H1 (cell line): ENCODE data around the gene CDYL2. TPM values are rescaled to one million over a fixed set of nuclear protein-coding genes. Genes with fewer than 3 reads are reported as not detected.

Experiments used
- CTCF ChIA-PET: fragments of 300-600 bp; sonication (Branson Sonifier 250); formaldehyde crosslinking; loops from one replicate; lab custom pipeline; 2021; ENCODE audit not compliant: partially characterized antibody; lab: Charles Lee
- POLR2A ChIA-PET: fragments of 300-600 bp; sonication (Branson Sonifier 250); formaldehyde crosslinking; loops from one replicate; lab custom pipeline; 2021; ENCODE audit warnings: inconsistent platforms; ENCODE audit not compliant: partially characterized antibody; lab: Charles Lee
- DNase-seq, 2 experiments: peaks; one replicate each; pipeline versions ENCODE4 v3.0.0 to v3.0.0-alpha.2; 2010 to 2022; ENCODE audit warnings: low spot score in 2 of 2, low read depth in 1 of 2, mixed read lengths in 1 of 2
- FAIRE-seq: peaks from 2 replicates; lab custom pipeline; 2011; peaks lifted over from hg19 to GRCh38; lab: Jason Lieb, UNC
- H2AFZ ChIP-seq: 2 replicates; pipeline ENCODE4 v1.8.1; 2012; ENCODE audit warnings: low read length, inconsistent platforms
- H2AK5ac ChIP-seq: 2 replicates; pipeline ENCODE4 v1.6.1; 2013; ENCODE audit warnings: low read depth, low read length
- H2BK120ac ChIP-seq: replicated peaks from 2 replicates; pipeline ENCODE3; 2013; ENCODE audit warnings: low read depth, low read length, inconsistent platforms
- H2BK12ac ChIP-seq: 2 replicates; pipeline ENCODE4 v1.6.1; 2013; ENCODE audit warnings: low read depth, low read length
- H2BK15ac ChIP-seq: 2 replicates; pipeline ENCODE4 v1.6.1; 2013; ENCODE audit warnings: low read length
- H2BK20ac ChIP-seq: 2 replicates; pipeline ENCODE4 v1.6.1; 2013; ENCODE audit warnings: low read length
- H2BK5ac ChIP-seq: 2 replicates; pipeline ENCODE4 v1.6.1; 2013; ENCODE audit warnings: low read depth, low read length
- H3K14ac ChIP-seq: 2 replicates; pipeline ENCODE4 v1.6.1; 2013; ENCODE audit warnings: inconsistent platforms; ENCODE audit not compliant: insufficient read length
- H3K18ac ChIP-seq: 2 replicates; pipeline ENCODE4 v1.6.1; 2013; ENCODE audit warnings: low read length; ENCODE audit errors: extremely low read depth
- H3K23ac ChIP-seq: 2 replicates; pipeline ENCODE4 v1.6.1; 2013; ENCODE audit warnings: inconsistent platforms; ENCODE audit not compliant: insufficient read length
- H3K23me2 ChIP-seq: 2 replicates; pipeline ENCODE4 v1.6.1; 2013; ENCODE audit warnings: low read depth, low read length
- H3K27ac ChIP-seq: 2 replicates; pipeline ENCODE4 v1.6.1; 2011; ENCODE audit warnings: low read depth, low read length, inconsistent platforms
- H3K27me3 ChIP-seq, 4 experiments: replicated peaks in 1 of 4; 1 replicate in 1 of 4; 2 replicates in 3 of 4; pipeline versions ENCODE4 v1.6.1 to v1.8.1; 2011 to 2013; ENCODE audit warnings: low read length in 3 of 4, mild to moderate bottlenecking in 3 of 4, inconsistent platforms in 2 of 4, mixed read lengths in 2 of 4, moderate library complexity in 1 of 4; ENCODE audit not compliant: control insufficient read depth in 3 of 4, insufficient read depth in 3 of 4; ENCODE audit errors: extremely low read depth in 1 of 4
- H3K36me3 ChIP-seq, 4 experiments: 2 replicates each; pipeline versions ENCODE4 v1.6.1 to v1.8.1; 2011 to 2013; ENCODE audit warnings: mild to moderate bottlenecking in 4 of 4, low read length in 3 of 4, moderate library complexity in 2 of 4, control low read depth in 1 of 4, inconsistent platforms in 1 of 4; ENCODE audit not compliant: insufficient read depth in 4 of 4, control insufficient read depth in 2 of 4
- H3K4ac ChIP-seq: replicated peaks from 2 replicates; pipeline ENCODE3; 2013; ENCODE audit warnings: low read length, low read depth, mixed read lengths, inconsistent platforms; ENCODE audit not compliant: insufficient read length
- H3K4me1 ChIP-seq, 4 experiments: replicated peaks in 1 of 4; 1 replicate in 1 of 4; 2 replicates in 3 of 4; pipeline versions ENCODE4 v1.6.1 to v1.8.1; 2011 to 2013; ENCODE audit warnings: low read length in 3 of 4, inconsistent platforms in 2 of 4, mixed read lengths in 1 of 4; ENCODE audit not compliant: insufficient read depth in 4 of 4, control insufficient read depth in 3 of 4
- H3K4me2 ChIP-seq, 2 experiments: 2 replicates each; pipeline versions ENCODE4 v1.6.1 to v1.8.1; 2011 to 2013; ENCODE audit warnings: low read depth in 2 of 2, low read length in 2 of 2, control low read depth in 1 of 2, inconsistent platforms in 1 of 2, mild to moderate bottlenecking in 1 of 2; ENCODE audit not compliant: insufficient read depth in 1 of 2
- H3K4me3 ChIP-seq, 4 experiments: fragments of 200-600, 300-600 bp in 1 of 4; sonication (generic), shearing (Covaris generic), sonication (Bioruptor Twin) in 1 of 4; 2 replicates each; pipeline versions ENCODE4 v1.5.1 to v1.8.1; 2011 to 2016; ENCODE audit warnings: low read length in 4 of 4, low read depth in 3 of 4, control low read depth in 2 of 4, inconsistent platforms in 2 of 4, mild to moderate bottlenecking in 2 of 4, mixed read lengths in 1 of 4, moderate library complexity in 1 of 4; ENCODE audit not compliant: insufficient read depth in 2 of 4; ENCODE audit errors: extremely low read depth in 1 of 4
- H3K56ac ChIP-seq: replicated peaks from 2 replicates; pipeline ENCODE3; 2013; ENCODE audit warnings: low read depth, mild to moderate bottlenecking, mixed read lengths, low read length, inconsistent platforms; ENCODE audit not compliant: insufficient read length
- H3K79me1 ChIP-seq: 2 replicates; pipeline ENCODE4 v1.6.1; 2013; ENCODE audit warnings: low read depth, low read length, control low read depth
- H3K79me2 ChIP-seq, 2 experiments: 2 replicates each; pipeline versions ENCODE4 v1.6.1 to v1.8.1; 2012 to 2013; ENCODE audit warnings: low read length in 2 of 2, mild to moderate bottlenecking in 2 of 2, inconsistent platforms in 1 of 2; ENCODE audit not compliant: insufficient read depth in 2 of 2, control insufficient read depth in 1 of 2
- H3K9ac ChIP-seq, 4 experiments: replicated peaks in 1 of 4; 1 replicate in 1 of 4; 2 replicates in 3 of 4; pipeline versions ENCODE4 v1.6.1 to v1.8.1; 2011 to 2013; ENCODE audit warnings: low read depth in 3 of 4, low read length in 3 of 4, control low read depth in 2 of 4, mild to moderate bottlenecking in 2 of 4, moderate library complexity in 2 of 4, inconsistent platforms in 1 of 4; ENCODE audit errors: extremely low read depth in 1 of 4
- H3K9me3 ChIP-seq, 2 experiments: 2 replicates each; pipeline versions ENCODE4 v1.6.1 to v1.8.1; 2012 to 2013; ENCODE audit warnings: mild to moderate bottlenecking in 2 of 2, moderate library complexity in 2 of 2, control low read depth in 1 of 2, inconsistent platforms in 1 of 2, low read depth in 1 of 2, low read length in 1 of 2, mixed read lengths in 1 of 2; ENCODE audit not compliant: insufficient read depth in 2 of 2
- H4K20me1 ChIP-seq, 2 experiments: replicated peaks in 1 of 2; 2 replicates each; pipeline versions ENCODE3 to v1.8.1; 2011 to 2013; ENCODE audit warnings: inconsistent platforms in 2 of 2, low read length in 2 of 2, mild to moderate bottlenecking in 1 of 2; ENCODE audit not compliant: insufficient read depth in 2 of 2, control insufficient read depth in 1 of 2
- H4K5ac ChIP-seq: 2 replicates; pipeline ENCODE4 v1.6.1; 2013; ENCODE audit warnings: low read length, low read depth, mixed read lengths, inconsistent platforms; ENCODE audit not compliant: insufficient read length
- H4K8ac ChIP-seq: 2 replicates; pipeline ENCODE4 v1.8.0; 2013; ENCODE audit warnings: mild to moderate bottlenecking, moderate library complexity, low read length, inconsistent platforms; ENCODE audit not compliant: insufficient read depth; ENCODE audit errors: extremely low read depth
- H4K91ac ChIP-seq: replicated peaks from 2 replicates; pipeline ENCODE3; 2013; ENCODE audit warnings: low read length, mixed read lengths, inconsistent platforms; ENCODE audit not compliant: insufficient read length
- ASH2L ChIP-seq: fragments of 200-600, 300-600 bp; sonication (generic); IDR thresholded peaks from one replicate; pipeline ENCODE4 v1.7.1; 2017; ENCODE audit warnings: low read length
- BACH1 ChIP-seq: IDR thresholded peaks from 2 replicates; pipeline ENCODE4 v1.6.1; 2012; ENCODE audit warnings: low read length, improper control_type of control experiment
- E2F6 ChIP-seq: IDR thresholded peaks from 2 replicates; pipeline ENCODE4 v1.6.1; 2012; ENCODE audit warnings: inconsistent platforms
- HDAC2 ChIP-seq, 2 experiments: fragments of 300-600 bp in 1 of 2; sonication (generic) in 1 of 2; IDR thresholded peaks; 2 replicates each; pipeline ENCODE4 v1.6.1; 2011 to 2012; ENCODE audit warnings: low read depth in 2 of 2, low read length in 2 of 2, mild to moderate bottlenecking in 2 of 2, moderate library complexity in 2 of 2, borderline replicate concordance in 1 of 2, inconsistent platforms in 1 of 2
- JUND ChIP-seq: IDR thresholded peaks from 2 replicates; pipeline ENCODE4 v1.6.1; 2011; ENCODE audit warnings: mild to moderate bottlenecking, improper control_type of control experiment, low read length
- KDM4A ChIP-seq: IDR thresholded peaks from one replicate; pipeline ENCODE4 v1.7.1; 2012; ENCODE audit warnings: low read depth, mild to moderate bottlenecking, moderate library complexity, low read length, inconsistent platforms; ENCODE audit not compliant: severe bottlenecking
- NRF1 ChIP-seq: IDR thresholded peaks from 2 replicates; pipeline ENCODE4 v1.6.1; 2011; ENCODE audit warnings: mild to moderate bottlenecking, low read depth, low read length, improper control_type of control experiment
- POLR2A ChIP-seq, 2 experiments: IDR thresholded peaks; 1 replicate in 1 of 2; 2 replicates in 1 of 2; pipeline ENCODE4 v1.6.1; 2011; ENCODE audit warnings: low read depth in 2 of 2, low read length in 2 of 2, mild to moderate bottlenecking in 2 of 2; ENCODE audit errors: control extremely low read depth in 1 of 2
- RBBP5 ChIP-seq: IDR thresholded peaks from 2 replicates; pipeline ENCODE4 v1.7.1; 2012; ENCODE audit warnings: low read depth, mild to moderate bottlenecking, inconsistent platforms, low read length, moderate library complexity, borderline replicate concordance
- SAP30 ChIP-seq: fragments of 300-600 bp; sonication (generic); IDR thresholded peaks from 2 replicates; pipeline ENCODE4 v1.7.1; 2012; ENCODE audit warnings: low read length, moderate library complexity, mild to moderate bottlenecking, inconsistent platforms; ENCODE audit not compliant: insufficient read depth, insufficient replicate concordance
- SIRT6 ChIP-seq: IDR thresholded peaks from one replicate; pipeline ENCODE4 v1.7.1; 2012; ENCODE audit warnings: low read length, inconsistent platforms
- TBP ChIP-seq: IDR thresholded peaks from 2 replicates; pipeline ENCODE4 v1.6.1; 2011; ENCODE audit warnings: low read depth, low read length, improper control_type of control experiment
- YY1 ChIP-seq: IDR thresholded peaks from 2 replicates; pipeline ENCODE4 v1.6.1; 2011; ENCODE audit warnings: low read depth, mild to moderate bottlenecking, low read length
- WGBS, 2 experiments: shearing (Covaris generic) in 1 of 2; methylation state at CpG; one replicate each; pipeline versions ENCODE4 v1.1.6 to v1.1.7; 2013 to 2015; ENCODE audit warnings: low lambda C conversion rate in 2 of 2, mixed read lengths in 2 of 2, inconsistent platforms in 1 of 2, low coverage in 1 of 2, missing lambda C conversion rate in 1 of 2; ENCODE audit not compliant: insufficient replicate concordance in 2 of 2, insufficient coverage in 1 of 2, insufficient read length in 1 of 2; ENCODE audit errors: extremely low coverage in 1 of 2, missing lambda C conversion rate in 1 of 2; 5-methylcytosine and 5-hydroxymethylcytosine counted together
- polyA plus RNA-seq, 7 experiments: library from polyadenylated mRNA; depleted of rRNA in 3 of 7; stranded (reverse) in 5 of 7; unstranded in 2 of 7; fragments of >200 nt in 5 of 7; fragments of 200-250 nt in 2 of 7; gene quantifications; 1 replicate in 5 of 7; 2 replicates in 1 of 7; 4 replicates in 1 of 7; pipeline versions ENCODE4 v1.2.1 to v1.2.3, GENCODE V29; 2011 to 2013; ENCODE audit warnings: missing spikeins in 2 of 7, mixed read lengths in 2 of 7
- total RNA-seq: library from RNA; stranded (reverse); fragmentation: NEBNext Ultra II Directional; extraction: Animal tissue kit (Norgen Biotek cat#: 25700); gene quantifications from 2 replicates; pipeline ENCODE4 v1.2.1, GENCODE V29; 2021

CDYL2 gene
- total and polyA plus RNA-seq, 2 of the 8 experiments (the other 6 are each of a cell fraction or from before 2014, with no cell fraction given): 0.33 to 5.3 TPM

DNA sequence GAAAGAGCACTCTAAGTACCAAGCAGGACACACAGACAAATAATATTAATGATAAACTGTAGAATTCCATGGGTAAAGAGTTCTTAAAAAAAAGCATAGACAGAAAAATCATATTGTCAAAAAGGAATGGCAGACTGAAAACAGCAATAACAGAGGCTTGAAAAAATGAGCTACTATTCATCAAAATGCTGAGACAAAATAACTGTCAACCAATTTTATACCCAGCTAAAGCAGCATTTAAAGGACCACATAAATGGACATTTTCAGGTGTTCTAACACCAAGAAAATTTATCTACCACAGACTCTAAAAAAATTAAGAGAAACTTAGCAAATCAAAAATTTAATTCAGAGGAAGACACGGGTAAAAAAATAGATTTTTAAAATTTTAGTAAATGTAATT lies 144.5 kb downstream of the CDYL2 start:
- Histone ChIP-seq H2BK20ac (no peak overlapping the region), H3K18ac (no peak overlapping the region), H3K79me1 (peaks cover 3% of the 10 kb centered on the region; the same call in 1 of the 2 replicates), H3K27ac (no peak overlapping the region), H2BK15ac (no peak overlapping the region), H3K4me2 (no peak overlapping the region), H4K8ac (no peak overlapping the region), H2AK5ac (no peak overlapping the region), H3K27me3 (no peaks in the 10 kb centered on the region), H3K23ac (no peak overlapping the region), H2BK5ac (no peak overlapping the region), H4K5ac (no peak overlapping the region), H3K4me1 (no peaks in the 10 kb centered on the region), H2BK120ac (no peak overlapping the region), H3K56ac (no peak overlapping the region), H3K36me3 (no peaks in the 10 kb centered on the region), H3K4me3 (no peak overlapping the region), H2BK12ac (no peak overlapping the region), H4K20me1 (no peaks in the 10 kb centered on the region), H3K4ac (no peak overlapping the region), H3K79me2 (no peaks in the 10 kb centered on the region), H3K9ac (no peak overlapping the region), H2AFZ (no peak overlapping the region), H3K9me3 (peaks cover 15 to 48% of the 10 kb centered on the region in 2 experiments), H3K14ac (no peak overlapping the region), H3K23me2 (no peaks in the 10 kb centered on the region), H4K91ac (no peak overlapping the region)
- TF ChIP-seq SIRT6 (no peak), E2F6 (no peak), HDAC2 (IDR thresholded peaks at IDR 0.05; ENCODE audit: borderline replicate concordance in 1 of 2, low read depth in 2 of 2, low read length in 2 of 2) (no peak), SAP30 (no peak), KDM4A (no peak), TBP (no peak), ASH2L (no peak), YY1 (no peak), POLR2A (IDR thresholded peaks at IDR 0.05; ENCODE audit: control extremely low read depth in 1 of 2, low read depth in 2 of 2, low read length in 2 of 2) (no peak), RBBP5 (no peak), BACH1 (no peak), JUND (no peak), NRF1 (no peak)
- no peak for FAIRE-seq
- POLR2A ChIA-PET: no interaction called here
- CTCF ChIA-PET: no interaction called here
- WGBS, 2 experiments: 83% methylated on average over 1 of the region's 1 CpG; no CpG with 5 or more reads in 1 of the 2 experiments
- no peak for DNase-seq
